ENCODE measurements around the gene KCTD13.
"Not testable (repeated sequence)": the region's sequence is repeated elsewhere in the genome, so short reads cannot be mapped to it uniquely, and the experiment has no call there.

Gene KCTD13

GRCh38 chr16:29925781-29926710 is at the start of gene KCTD13:
Gene KCTD13, minus strand, starts transcription at chr16:29926226. Its CDS starts 193 bp downstream, at chr16:29926033.
- peak; percentile 82 for DNase-seq

- DNase-seq, result no peak
These were observed 49.1 kb upstream of the KCTD13 start for GRCh38 chr16:29975134-29975538.

GRCh38 chr16:29974291-29975133 is 48.5 kb upstream of the KCTD13 start:
- peak; percentile 5 for DNase-seq

GRCh38 chr16:29973384-29974246 is 47.6 kb upstream of the KCTD13 start, which contains the start of gene TAOK2:
Gene TAOK2, plus strand, starts transcription at chr16:29973868. Its CDS starts 3,905 bp downstream, at chr16:29977773.
- DNase-seq, result peak; percentile 95

- no peak for DNase-seq
These were observed 47.0 kb upstream of the KCTD13 start for GRCh38 chr16:29972992-29973383.

- DNase-seq, result no peak
These were observed 46.5 kb upstream of the KCTD13 start for GRCh38 chr16:29972500-29972899.

GRCh38 chr16:29971304-29971703 is 45.3 kb upstream of the KCTD13 start:
- DNase-seq, result no peak

GRCh38 chr16:29968205-29968604 is 42.2 kb upstream of the KCTD13 start:
- no peak for DNase-seq

- no peak for DNase-seq
These were observed 37.2 kb upstream of the KCTD13 start for GRCh38 chr16:29963021-29963743.

- DNase-seq, result no peak
These were observed 36.4 kb upstream of the KCTD13 start for GRCh38 chr16:29962344-29962994.

- peak; percentile 79 for DNase-seq
These were observed 35.7 kb upstream of the KCTD13 start, which contains the start of gene TMEM219 for GRCh38 chr16:29961479-29962343. Gene TMEM219, plus strand, starts transcription at chr16:29962079. Its CDS starts 1,065 bp downstream, at chr16:29963144.

- peak; percentile 37 for DNase-seq
These were observed 35.1 kb upstream of the KCTD13 start for GRCh38 chr16:29961127-29961478.

- not testable (repeated sequence) for DNase-seq
These were observed 33.8 kb upstream of the KCTD13 start for GRCh38 chr16:29959821-29960220.

GRCh38 chr16:29959293-29959692 is 33.3 kb upstream of the KCTD13 start:
- DNase-seq, result no peak

GRCh38 chr16:29958756-29959155 is 32.7 kb upstream of the KCTD13 start:
- no peak for DNase-seq

GRCh38 chr16:29951625-29952365 is 25.8 kb upstream of the KCTD13 start:
- no peak for DNase-seq

GRCh38 chr16:29950806-29951461 is 24.9 kb upstream of the KCTD13 start:
- DNase-seq, result no peak

- no peak for DNase-seq
These were observed 21.9 kb upstream of the KCTD13 start for GRCh38 chr16:29947897-29948296.
